Fibroblast of skin of left quadriceps (primary cell): ENCODE measurements around the gene ERBIN.
"Not testable (repeated sequence)": the region's sequence is repeated elsewhere in the genome, so short reads cannot be mapped to it uniquely, and the experiment has no call there.

Source experiments
- DNase-seq, 2 experiments: peaks; one replicate each; pipeline ENCODE4 v3.0.0-alpha.2; 2013; ENCODE audit warnings: low read depth in 2 of 2

Gene ERBIN

GRCh38 chr5:65926276-65926783, at the start of gene ERBIN:
ERBIN (plus strand) TSS chr5:65926575; CDS start chr5:65992719, 66,144 bp downstream.
- peak; percentile 45 to 46 for DNase-seq

GRCh38 chr5:65876970-65877369, 49.4 kb upstream of the ERBIN start:
- DNase-seq = no peak

- peak; percentile 74 to 81 for DNase-seq
Measured at GRCh38 chr5:65879668-65880256, 46.6 kb upstream of the ERBIN start.

GRCh38 chr5:65880496-65881072, 45.8 kb upstream of the ERBIN start:
- DNase-seq = no peak

- DNase-seq = no peak
Measured at GRCh38 chr5:65882278-65882677, 44.1 kb upstream of the ERBIN start.

GRCh38 chr5:65883461-65883860, 42.9 kb upstream of the ERBIN start:
- no peak for DNase-seq

- no peak for DNase-seq
Measured at GRCh38 chr5:65886387-65886786, 40.0 kb upstream of the ERBIN start.

- not testable (repeated sequence) for DNase-seq
Measured at GRCh38 chr5:65892024-65892423, 34.4 kb upstream of the ERBIN start.

- DNase-seq = no peak
Measured at GRCh38 chr5:65892801-65893200, 33.6 kb upstream of the ERBIN start.

GRCh38 chr5:65893749-65894430, 32.5 kb upstream of the ERBIN start:
- no peak for DNase-seq

- DNase-seq = no peak
Measured at GRCh38 chr5:65895891-65896290, 30.5 kb upstream of the ERBIN start.

GRCh38 chr5:65900746-65901145, 25.6 kb upstream of the ERBIN start:
- no peak for DNase-seq

GRCh38 chr5:65902104-65902503, 24.3 kb upstream of the ERBIN start:
- DNase-seq = no peak

GRCh38 chr5:65903581-65903980, 22.8 kb upstream of the ERBIN start:
- no peak for DNase-seq

- DNase-seq = no peak
Measured at GRCh38 chr5:65906256-65906655, 20.1 kb upstream of the ERBIN start.

GRCh38 chr5:65907135-65907534, 19.2 kb upstream of the ERBIN start:
- DNase-seq = no peak

GRCh38 chr5:65910711-65911110, 15.7 kb upstream of the ERBIN start:
- DNase-seq = no peak

GRCh38 chr5:65912311-65912710, 14.1 kb upstream of the ERBIN start:
- DNase-seq = no peak

- no peak for DNase-seq
Measured at GRCh38 chr5:65913519-65913918, 12.9 kb upstream of the ERBIN start.

GRCh38 chr5:65914641-65915196, 11.7 kb upstream of the ERBIN start:
- no peak for DNase-seq

- not testable (repeated sequence) for DNase-seq
Measured at GRCh38 chr5:65915661-65916060, 10.7 kb upstream of the ERBIN start.

GRCh38 chr5:65916066-65916465, 10.3 kb upstream of the ERBIN start:
- no peak for DNase-seq

GRCh38 chr5:65916636-65917035, 9.7 kb upstream of the ERBIN start:
- DNase-seq = no peak
